GM12873 (cell line): ENCODE data around the gene DNMT3A.

Experiments used
- TF ChIP-seq, protein P1 (sequence below): IDR thresholded peaks from 2 replicates; pipeline ENCODE4 v1.5.1; 2012; ENCODE audit warnings: low read depth, mild to moderate bottlenecking, moderate library complexity, low read length, control low read depth; ENCODE audit not compliant: insufficient read depth; ENCODE audit errors: missing control alignments

Gene DNMT3A

DNA sequence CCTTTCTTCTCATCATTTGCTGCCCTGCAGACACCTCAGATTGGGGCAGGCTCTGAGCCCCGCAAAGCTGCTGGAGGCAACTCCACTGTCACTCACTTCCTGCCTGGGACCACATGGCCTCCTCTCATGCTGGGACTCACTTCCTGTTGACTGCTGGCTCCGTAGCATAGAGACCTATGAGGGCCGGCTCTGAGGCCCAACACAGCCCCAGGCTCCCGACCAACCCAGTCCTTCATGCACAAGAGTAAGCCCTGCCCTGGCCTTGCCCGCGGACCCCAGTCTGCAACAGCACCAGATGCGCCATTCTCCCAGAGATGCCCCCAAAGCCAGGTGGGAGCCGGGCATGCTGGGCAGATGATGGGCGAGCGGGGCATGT is 55.7 kb downstream of the DNMT3A start:
- TF ChIP-seq, protein P1, sequence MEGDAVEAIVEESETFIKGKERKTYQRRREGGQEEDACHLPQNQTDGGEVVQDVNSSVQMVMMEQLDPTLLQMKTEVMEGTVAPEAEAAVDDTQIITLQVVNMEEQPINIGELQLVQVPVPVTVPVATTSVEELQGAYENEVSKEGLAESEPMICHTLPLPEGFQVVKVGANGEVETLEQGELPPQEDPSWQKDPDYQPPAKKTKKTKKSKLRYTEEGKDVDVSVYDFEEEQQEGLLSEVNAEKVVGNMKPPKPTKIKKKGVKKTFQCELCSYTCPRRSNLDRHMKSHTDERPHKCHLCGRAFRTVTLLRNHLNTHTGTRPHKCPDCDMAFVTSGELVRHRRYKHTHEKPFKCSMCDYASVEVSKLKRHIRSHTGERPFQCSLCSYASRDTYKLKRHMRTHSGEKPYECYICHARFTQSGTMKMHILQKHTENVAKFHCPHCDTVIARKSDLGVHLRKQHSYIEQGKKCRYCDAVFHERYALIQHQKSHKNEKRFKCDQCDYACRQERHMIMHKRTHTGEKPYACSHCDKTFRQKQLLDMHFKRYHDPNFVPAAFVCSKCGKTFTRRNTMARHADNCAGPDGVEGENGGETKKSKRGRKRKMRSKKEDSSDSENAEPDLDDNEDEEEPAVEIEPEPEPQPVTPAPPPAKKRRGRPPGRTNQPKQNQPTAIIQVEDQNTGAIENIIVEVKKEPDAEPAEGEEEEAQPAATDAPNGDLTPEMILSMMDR, result no peak

DNA sequence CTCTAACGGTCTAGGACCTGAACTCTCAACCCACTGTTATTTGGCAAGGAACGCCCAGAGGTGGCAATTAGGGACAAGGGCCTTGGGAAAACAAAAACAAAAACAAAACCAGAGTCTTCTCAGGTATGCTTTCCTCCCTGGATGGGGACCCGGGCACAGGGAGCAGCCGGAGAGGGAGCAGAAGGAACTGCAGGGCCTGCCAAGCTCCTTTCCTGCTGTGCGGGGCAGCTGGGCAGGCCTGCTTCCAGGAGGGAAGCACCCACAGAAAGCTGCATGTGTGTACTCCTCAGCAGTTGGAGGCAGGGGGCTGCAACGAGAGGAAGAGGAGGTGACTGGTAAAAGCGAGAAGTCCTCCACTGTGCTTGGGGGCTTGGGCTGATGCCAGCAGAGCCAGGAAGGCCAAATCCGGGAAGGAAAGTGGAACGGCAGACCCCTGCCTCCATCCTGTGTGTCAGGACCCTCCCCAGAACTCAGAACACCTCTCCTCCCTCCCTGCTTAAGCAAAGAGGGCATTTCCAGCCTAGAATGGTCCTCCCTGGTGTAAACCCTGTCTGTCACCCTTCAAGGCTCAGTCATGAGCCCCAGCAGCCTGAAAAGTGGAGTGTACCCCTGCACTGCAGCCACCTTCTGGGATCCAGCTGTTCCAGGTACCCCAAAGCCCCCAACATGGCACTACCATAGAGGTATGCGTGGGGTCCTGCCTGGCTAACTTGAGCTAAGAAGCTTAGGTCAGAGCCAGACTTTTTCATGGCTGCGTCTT is 56.3 kb downstream of the DNMT3A start:
- TF ChIP-seq, protein P1, result no peak

DNA sequence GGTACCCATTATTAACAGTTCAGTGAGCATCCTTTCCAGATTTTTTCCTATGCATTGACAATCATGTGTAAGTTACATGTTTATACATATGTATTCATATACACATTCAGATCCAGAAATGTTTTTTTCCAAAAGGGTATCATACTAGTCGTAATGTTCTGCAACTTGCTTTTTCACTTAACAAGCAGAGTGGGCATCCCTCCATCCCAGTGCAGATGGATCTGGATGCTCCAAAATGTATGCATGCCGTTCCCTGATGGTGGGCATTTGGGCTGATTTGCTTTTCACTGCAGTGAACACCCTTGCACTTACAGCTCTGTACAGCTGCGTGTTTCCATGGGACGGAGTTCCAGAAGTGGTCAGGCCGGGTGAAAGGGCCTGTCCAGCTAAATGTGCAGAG is 57.0 kb downstream of the DNMT3A start:
- TF ChIP-seq, protein P1, result no peak

DNA sequence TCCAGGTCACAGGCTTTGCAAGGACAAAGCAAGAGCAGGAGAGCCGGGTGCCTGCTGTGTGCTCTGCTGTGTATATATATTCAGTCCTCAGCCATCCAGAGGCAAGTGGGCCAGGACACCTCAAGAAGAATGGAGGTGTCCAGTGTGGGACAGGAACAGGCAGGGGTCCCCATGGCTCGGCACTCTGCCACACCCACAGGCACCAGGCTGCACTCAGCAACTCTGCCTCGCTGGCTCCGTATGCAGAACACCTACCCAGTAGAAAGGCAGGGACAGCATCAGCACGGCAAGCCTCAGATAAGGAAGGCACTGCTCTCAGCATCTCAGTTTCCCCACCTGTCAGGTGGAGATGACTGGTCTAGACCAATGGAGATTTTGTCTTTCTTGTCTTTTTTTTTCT is 57.8 kb downstream of the DNMT3A start:
- TF ChIP-seq, protein P1, result no peak

DNA sequence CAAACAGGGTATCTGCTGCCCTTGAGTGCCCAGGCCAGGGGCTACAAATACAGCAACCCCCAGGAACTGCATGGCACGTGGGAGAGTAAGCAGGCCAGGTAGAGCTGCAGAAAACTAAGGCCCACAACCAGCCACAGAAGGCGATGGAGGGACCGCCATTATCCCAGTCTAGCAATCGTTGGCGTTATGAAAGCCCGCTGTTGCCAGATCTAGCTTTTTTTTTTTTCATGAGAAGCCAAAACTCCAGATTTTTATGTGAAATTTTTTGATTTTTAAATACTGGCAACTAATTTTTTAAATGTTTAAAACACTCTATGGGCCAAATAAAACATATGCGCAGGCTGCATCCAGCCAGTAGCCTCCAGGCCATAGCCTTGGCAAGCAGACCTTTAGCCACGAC is 59.8 kb downstream of the DNMT3A start:
- TF ChIP-seq, protein P1, result no peak

DNA sequence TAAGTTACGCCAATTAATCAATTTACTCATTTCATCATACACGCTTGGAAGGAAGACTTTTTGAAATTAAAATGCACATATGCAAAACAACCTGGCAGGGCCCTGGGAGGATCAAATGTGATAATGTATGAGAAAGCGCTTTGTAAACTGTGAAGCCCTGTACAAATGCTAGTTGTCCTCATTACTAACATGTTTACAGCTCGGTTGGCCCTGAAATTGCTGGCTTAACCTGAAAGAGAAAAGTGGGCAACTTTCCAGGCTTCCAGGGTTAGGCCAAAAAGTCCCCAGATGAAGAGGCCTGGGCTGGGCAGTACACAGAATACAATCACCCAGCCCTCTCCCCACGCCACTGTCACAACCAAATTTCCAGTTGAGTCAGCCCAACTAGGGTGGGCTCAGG is 60.2 kb downstream of the DNMT3A start:
- TF ChIP-seq, protein P1, result no peak

DNA sequence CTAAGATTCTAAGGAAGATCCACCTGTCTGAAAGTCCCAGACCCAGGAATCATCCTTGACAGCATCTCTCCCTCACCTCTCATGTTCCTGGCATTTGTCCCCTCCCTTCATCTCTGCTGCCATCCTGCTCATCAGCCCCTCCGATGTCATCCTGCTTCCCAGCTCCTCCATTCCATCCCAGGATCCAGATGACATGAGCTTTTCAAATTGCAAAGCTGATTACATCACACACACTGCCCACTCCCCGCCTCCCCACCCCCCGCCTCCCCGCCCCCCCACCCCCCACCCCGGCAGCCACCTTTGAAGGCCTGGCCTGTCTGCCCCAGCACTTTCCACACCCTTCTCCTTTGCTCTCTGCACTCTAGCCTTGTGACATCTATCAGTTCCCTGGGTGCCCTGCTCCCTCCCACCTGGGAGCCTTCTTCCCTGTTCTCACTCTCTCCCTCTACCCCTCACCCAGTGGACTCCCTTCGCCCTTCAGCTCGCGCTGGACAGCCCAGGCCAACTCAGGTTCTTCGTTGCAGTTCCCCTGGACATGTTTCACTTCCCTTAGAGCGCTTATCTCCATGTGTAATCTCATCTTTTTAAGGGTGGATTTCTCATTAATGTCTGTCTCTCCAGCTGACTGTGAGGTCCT is 61.6 kb downstream of the DNMT3A start:
- TF ChIP-seq, protein P1, result no peak
